Activated CD4-positive, alpha-beta T cell treated with anti-CD3 and anti-CD28 coated beads, Interleukin-2, amount 10 ng/mL, durations not matched to agents 7 days and 5 days (primary cell): Measurements from ENCODE around the gene GPR55. TPM values are rescaled to one million over a fixed set of nuclear protein-coding genes. Genes with fewer than 3 reads are reported as not detected.

Experiments
- CTCF ChIA-PET: fragments of 350-600 bp; sonication (Branson Sonifier 250); formaldehyde crosslinking; loops from one replicate; lab custom pipeline; 2021; ENCODE audit warnings: antibody characterized with exemption; lab: Charles Lee
- POLR2A ChIA-PET: fragments of 350-600 bp; sonication (Branson Sonifier 250); formaldehyde crosslinking; loops from one replicate; lab custom pipeline; 2021; ENCODE audit warnings: antibody characterized with exemption; lab: Charles Lee
- DNase-seq: peaks from one replicate; pipeline ENCODE4 v3.0.0-alpha.2; 2020
- H3K27ac Mint-ChIP-seq: one replicate; pipeline ENCODE4 v1.8.0; 2021; ENCODE audit warnings: mild to moderate bottlenecking, moderate library complexity, mixed read lengths
- H3K27me3 Mint-ChIP-seq: one replicate; pipeline ENCODE4 v1.8.0; 2021; ENCODE audit warnings: mixed read lengths
- H3K36me3 Mint-ChIP-seq: one replicate; pipeline ENCODE4 v1.8.0; 2021; ENCODE audit warnings: low read depth, mixed read lengths
- H3K4me1 Mint-ChIP-seq: one replicate; pipeline ENCODE4 v1.8.0; 2021; ENCODE audit warnings: mixed read lengths
- H3K4me3 Mint-ChIP-seq: one replicate; pipeline ENCODE4 v1.8.0; 2021; ENCODE audit warnings: mild to moderate bottlenecking, moderate library complexity, mixed read lengths
- H3K9me3 Mint-ChIP-seq: one replicate; pipeline ENCODE4 v1.8.0; 2021; ENCODE audit warnings: mixed read lengths
- total RNA-seq, 2 experiments: library from RNA; stranded (reverse); gene quantifications; one replicate each; pipeline ENCODE4 v1.2.3, GENCODE V29; 2021

GPR55 gene
- total RNA-seq, 2 experiments from 2014 or later: 9.2 to 9.4 TPM

- DNase-seq: no peak
- no peak overlapping the region for H3K27ac Mint-ChIP-seq
- CTCF ChIA-PET: interaction anchor here (0.8 kb wide), 1 partner anchor 16 kb away, joined by 3 read pairs; no protein-coding TSS in a partner anchor
These were observed 36.1 kb downstream of the GPR55 start for GRCh38 chr2:230888824-230889400.

GRCh38 chr2:230887342-230887741, 37.7 kb downstream of the GPR55 start:
- ChIA-PET POLR2A (no interaction called here), CTCF (interaction anchor here (1.0 kb wide), 1 partner anchor 9 kb away, joined by 3 read pairs; no protein-coding TSS in a partner anchor)
- Mint-ChIP-seq H3K27me3 (peaks cover 7% of the 10 kb centered on the region), H3K9me3 (no peaks in the 10 kb centered on the region), H3K36me3 (no peaks in the 10 kb centered on the region), H3K4me3 (no peak overlapping the region), H3K4me1 (peaks cover 18% of the 10 kb centered on the region), H3K27ac (no peak overlapping the region)
- DNase-seq: no peak

More at GRCh38 chr2:230888824-230889400, 36.1 kb downstream of the GPR55 start:
- Mint-ChIP-seq H3K4me1 (peaks cover 19% of the 10 kb centered on the region), H3K9me3 (no peaks in the 10 kb centered on the region), H3K36me3 (no peaks in the 10 kb centered on the region), H3K4me3 (no peak overlapping the region), H3K27me3 (peaks cover 13% of the 10 kb centered on the region)
- POLR2A ChIA-PET: no interaction called here

GRCh38 chr2:230886671-230887071, 38.4 kb downstream of the GPR55 start:
- no peaks in the 10 kb centered on the region for H3K9me3 Mint-ChIP-seq
- POLR2A ChIA-PET: no interaction called here
- no peaks in the 10 kb centered on the region for H3K36me3 Mint-ChIP-seq
- H3K27ac Mint-ChIP-seq: no peak overlapping the region
- no peak overlapping the region for H3K4me3 Mint-ChIP-seq
- no peak for DNase-seq
- H3K27me3 Mint-ChIP-seq: peaks cover 4% of the 10 kb centered on the region
- CTCF ChIA-PET: interaction anchor here (1.0 to 1.1 kb wide), 2 partner anchors 9 to 53 kb away, joined by 3 read pairs; no protein-coding TSS in a partner anchor
- peaks cover 18% of the 10 kb centered on the region for H3K4me1 Mint-ChIP-seq

GRCh38 chr2:230886206-230886605, 38.8 kb downstream of the GPR55 start:
- peaks cover 15% of the 10 kb centered on the region for H3K4me1 Mint-ChIP-seq
- H3K27me3 Mint-ChIP-seq: peaks cover under 1% of the 10 kb centered on the region
- H3K36me3 Mint-ChIP-seq: no peaks in the 10 kb centered on the region
- CTCF ChIA-PET: interaction anchor here (1.1 to 1.2 kb wide), 2 partner anchors 13 to 54 kb away, joined by 3 to 4 read pairs; no protein-coding TSS in a partner anchor
- no peak for DNase-seq
- no peak overlapping the region for H3K27ac Mint-ChIP-seq
- H3K4me3 Mint-ChIP-seq: no peak overlapping the region
- POLR2A ChIA-PET: no interaction called here
- no peaks in the 10 kb centered on the region for H3K9me3 Mint-ChIP-seq

- no peak for DNase-seq
- Mint-ChIP-seq H3K27ac (no peak overlapping the region), H3K4me3 (no peak overlapping the region), H3K27me3 (no peaks in the 10 kb centered on the region), H3K4me1 (peaks cover 12% of the 10 kb centered on the region), H3K36me3 (no peaks in the 10 kb centered on the region), H3K9me3 (no peaks in the 10 kb centered on the region)
- ChIA-PET CTCF (interaction anchor here (1.1 to 1.2 kb wide), 2 partner anchors 13 to 54 kb away, joined by 3 to 4 read pairs; no protein-coding TSS in a partner anchor), POLR2A (no interaction called here)
These were observed 39.4 kb downstream of the GPR55 start for GRCh38 chr2:230885463-230886130.

- no peak for DNase-seq
- CTCF ChIA-PET: interaction anchor here (0.7 kb wide), 1 partner anchor 171 kb away, joined by 3 read pairs; no protein-coding TSS in a partner anchor
- H3K36me3 Mint-ChIP-seq: no peaks in the 10 kb centered on the region
- peaks cover 28% of the 10 kb centered on the region for H3K4me1 Mint-ChIP-seq
- H3K27me3 Mint-ChIP-seq: no peaks in the 10 kb centered on the region
- H3K9me3 Mint-ChIP-seq: no peaks in the 10 kb centered on the region
- H3K4me3 Mint-ChIP-seq: no peak overlapping the region
- no peak overlapping the region for H3K27ac Mint-ChIP-seq
- POLR2A ChIA-PET: no interaction called here
These were observed 43.2 kb downstream of the GPR55 start for GRCh38 chr2:230881840-230882239.

- CTCF ChIA-PET: interaction anchor here (0.5 kb wide), 1 partner anchor 125 kb away, joined by 3 read pairs; no protein-coding TSS in a partner anchor
- Mint-ChIP-seq H3K27me3 (no peaks in the 10 kb centered on the region), H3K4me3 (no peak overlapping the region), H3K36me3 (no peaks in the 10 kb centered on the region), H3K4me1 (peaks cover 24% of the 10 kb centered on the region), H3K27ac (no peak overlapping the region), H3K9me3 (no peaks in the 10 kb centered on the region)
- no peak for DNase-seq
- POLR2A ChIA-PET: no interaction called here
These were observed 45.2 kb downstream of the GPR55 start for GRCh38 chr2:230879891-230880290.

DNA sequence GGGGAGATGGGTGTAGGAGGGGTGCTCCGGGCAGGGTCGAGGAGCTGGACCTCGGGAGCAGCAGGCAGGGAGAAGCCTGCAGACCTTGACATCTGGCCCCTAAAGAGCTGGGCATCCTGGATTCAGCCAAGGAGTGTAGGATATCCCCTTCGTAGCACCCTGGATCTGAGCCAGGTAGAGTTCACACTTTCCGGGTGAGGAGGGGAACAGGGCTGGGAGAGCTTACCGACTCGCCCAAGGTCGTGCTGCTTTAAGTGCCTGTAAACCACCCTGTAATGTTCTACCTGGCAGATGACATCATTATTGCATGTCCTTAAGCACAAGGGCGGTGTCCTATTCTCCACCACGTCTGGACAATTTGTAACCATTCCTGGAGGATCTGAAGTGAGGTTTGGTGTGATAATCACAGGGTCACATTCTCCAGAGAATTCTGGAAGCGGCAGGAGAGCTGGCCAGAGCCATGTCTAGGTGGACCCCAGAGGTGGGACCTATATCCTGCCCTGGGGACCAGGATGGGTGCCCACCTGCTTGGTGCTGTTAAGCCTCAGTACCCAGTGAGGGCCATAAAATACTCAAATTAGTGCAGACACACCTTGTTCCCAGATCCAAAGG, 45.7 kb downstream of the GPR55 start:
- Mint-ChIP-seq H3K9me3 (no peaks in the 10 kb centered on the region), H3K4me1 (peaks cover 26% of the 10 kb centered on the region), H3K27me3 (no peaks in the 10 kb centered on the region), H3K36me3 (no peaks in the 10 kb centered on the region), H3K27ac (no peak overlapping the region), H3K4me3 (no peak overlapping the region)
- ChIA-PET CTCF (interaction anchor here (0.5 to 0.9 kb wide), 2 partner anchors 107 to 125 kb away, joined by 3 read pairs; no protein-coding TSS in a partner anchor), POLR2A (no interaction called here)
- DNase-seq: no peak

DNA sequence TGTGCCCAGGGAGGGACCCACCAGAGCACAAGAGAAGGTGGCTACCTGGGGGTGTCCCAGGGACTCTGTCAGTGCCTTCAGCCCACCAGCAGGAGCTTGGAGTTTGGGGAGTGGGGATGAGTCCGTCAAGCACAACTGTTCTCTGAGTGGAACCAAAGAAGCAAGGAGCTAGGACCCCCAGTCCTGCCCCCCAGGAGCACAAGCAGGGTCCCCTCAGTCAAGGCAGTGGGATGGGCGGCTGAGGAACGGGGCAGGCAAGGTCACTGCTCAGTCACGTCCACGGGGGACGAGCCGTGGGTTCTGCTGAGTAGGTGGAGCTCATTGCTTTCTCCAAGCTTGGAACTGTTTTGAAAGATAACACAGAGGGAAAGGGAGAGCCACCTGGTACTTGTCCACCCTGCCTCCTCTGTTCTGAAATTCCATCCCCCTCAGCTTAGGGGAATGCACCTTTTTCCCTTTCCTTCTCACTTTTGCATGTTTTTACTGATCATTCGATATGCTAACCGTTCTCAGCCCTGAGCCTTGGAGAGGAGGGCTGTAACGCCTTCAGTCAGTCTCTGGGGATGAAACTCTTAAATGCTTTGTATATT, 46.3 kb downstream of the GPR55 start:
- POLR2A ChIA-PET: interaction anchor here (0.6 kb wide), 1 partner anchor 39 kb away, joined by 3 read pairs; no protein-coding TSS in a partner anchor
- no peak for DNase-seq
- Mint-ChIP-seq H3K27me3 (no peaks in the 10 kb centered on the region), H3K27ac (peak overlapping the region; percentile 13), H3K9me3 (no peaks in the 10 kb centered on the region), H3K4me3 (no peak overlapping the region), H3K4me1 (peaks cover 29% of the 10 kb centered on the region), H3K36me3 (no peaks in the 10 kb centered on the region)
- CTCF ChIA-PET: interaction anchor here (0.8 to 1.2 kb wide), 3 partner anchors 9 to 322 kb away, joined by 3 read pairs; no protein-coding TSS in a partner anchor

GRCh38 chr2:230877759-230878598, 47.1 kb downstream of the GPR55 start:
- H3K27me3 Mint-ChIP-seq: no peaks in the 10 kb centered on the region
- DNase-seq: peak; percentile 34
- ChIA-PET CTCF (interaction anchor here (0.8 to 1.2 kb wide), 2 partner anchors 8 to 323 kb away, joined by 3 read pairs; no protein-coding TSS in a partner anchor), POLR2A (interaction anchor here (0.5 kb wide), 1 partner anchor 381 kb away, joined by 5 read pairs; no protein-coding TSS in a partner anchor)
- peaks cover 29% of the 10 kb centered on the region for H3K4me1 Mint-ChIP-seq
- H3K27ac Mint-ChIP-seq: peak overlapping the region; percentile 82
- no peaks in the 10 kb centered on the region for H3K9me3 Mint-ChIP-seq
- H3K36me3 Mint-ChIP-seq: no peaks in the 10 kb centered on the region
- no peak overlapping the region for H3K4me3 Mint-ChIP-seq

DNA sequence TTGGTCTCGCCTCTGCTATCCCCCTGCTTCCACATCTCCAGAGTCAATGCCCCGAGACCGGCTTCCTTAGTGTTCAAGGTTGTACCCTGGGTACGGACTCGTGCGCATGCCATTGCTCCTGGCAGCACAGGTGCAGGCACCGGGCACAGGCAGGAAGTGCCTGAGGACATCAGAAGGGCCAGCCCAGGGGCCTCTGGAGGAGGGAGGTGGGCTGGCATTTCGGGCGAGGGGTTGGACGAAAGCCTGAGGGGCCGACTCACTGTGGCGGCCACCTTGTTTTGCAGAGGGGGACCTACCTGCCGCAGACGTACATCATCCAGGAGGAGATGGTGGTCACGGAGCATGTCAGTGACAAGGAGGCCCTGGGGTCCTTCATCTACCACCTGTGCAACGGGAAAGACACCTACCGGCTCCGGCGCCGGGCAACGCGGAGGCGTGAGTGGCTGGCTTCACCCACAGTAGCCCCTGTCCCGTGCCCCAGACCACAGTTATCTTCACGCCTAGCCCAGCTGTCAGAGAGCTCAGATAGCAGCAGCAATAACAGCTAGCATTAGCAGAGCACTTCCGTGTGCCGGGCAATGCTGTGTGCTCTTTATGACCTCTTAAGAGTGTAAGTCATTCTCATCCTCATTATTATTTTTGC, 47.8 kb downstream of the GPR55 start:
- H3K9me3 Mint-ChIP-seq: no peaks in the 10 kb centered on the region
- ChIA-PET POLR2A (interaction anchor here (0.5 kb wide), 1 partner anchor 381 kb away, joined by 5 read pairs; no protein-coding TSS in a partner anchor), CTCF (no interaction called here)
- peak overlapping the region; percentile 82 for H3K27ac Mint-ChIP-seq
- no peaks in the 10 kb centered on the region for H3K36me3 Mint-ChIP-seq
- no peaks in the 10 kb centered on the region for H3K27me3 Mint-ChIP-seq
- no peak overlapping the region for H3K4me3 Mint-ChIP-seq
- peaks cover 35% of the 10 kb centered on the region for H3K4me1 Mint-ChIP-seq
- DNase-seq: peak; percentile 6
